ENCODE results near the gene ZNF544.

Gene ZNF544

GRCh38 chr19:58228585-58229254 is at the start of gene ZNF544:
TSS of gene ZNF544 (plus strand) at chr19:58228914. CDS start at chr19:58244024, 15,110 bp downstream.
- DNase-seq (ENCODE audit: low read depth) = peak; percentile 28

GRCh38 chr19:58181902-58182576 is 46.7 kb upstream of the ZNF544 start:
- DNase-seq (ENCODE audit: low read depth) = peak; percentile 21

- DNase-seq (ENCODE audit: low read depth) = peak; percentile 69
Observed at GRCh38 chr19:58182577-58182988, 46.1 kb upstream of the ZNF544 start.

- peak; percentile 86 for DNase-seq (ENCODE audit: low read depth)
Observed at GRCh38 chr19:58182989-58183816, 45.5 kb upstream of the ZNF544 start, which contains the start of gene ZNF274. TSS of gene ZNF274 (plus strand) at chr19:58183061. CDS start at chr19:58183966, 905 bp downstream.

- DNase-seq (ENCODE audit: low read depth) = no peak
Observed at GRCh38 chr19:58183817-58184215, 44.9 kb upstream of the ZNF544 start.

GRCh38 chr19:58196901-58197616 is 31.7 kb upstream of the ZNF544 start:
- no peak for DNase-seq (ENCODE audit: low read depth)

GRCh38 chr19:58203814-58204475 is 24.8 kb upstream of the ZNF544 start:
- DNase-seq (ENCODE audit: low read depth) = no peak

- DNase-seq (ENCODE audit: low read depth) = no peak
Observed at GRCh38 chr19:58204566-58204965, 24.1 kb upstream of the ZNF544 start.

- no peak for DNase-seq (ENCODE audit: low read depth)
Observed at GRCh38 chr19:58209577-58209976, 19.1 kb upstream of the ZNF544 start.

- no peak for DNase-seq (ENCODE audit: low read depth)
Observed at GRCh38 chr19:58212336-58213074, 16.2 kb upstream of the ZNF544 start.

GRCh38 chr19:58213075-58213369 is 15.7 kb upstream of the ZNF544 start:
- DNase-seq (ENCODE audit: low read depth) = no peak

- no peak for DNase-seq (ENCODE audit: low read depth)
Observed at GRCh38 chr19:58217069-58217481, 11.6 kb upstream of the ZNF544 start.

GRCh38 chr19:58217607-58218391 is 10.9 kb upstream of the ZNF544 start:
- no peak for DNase-seq (ENCODE audit: low read depth)

- peak; percentile 12 for DNase-seq (ENCODE audit: low read depth)
Observed at GRCh38 chr19:58218899-58219298, 9.8 kb upstream of the ZNF544 start.

GRCh38 chr19:58227964-58228584 is 640 bp upstream of the ZNF544 start:
- DNase-seq (ENCODE audit: low read depth) = no peak

GRCh38 chr19:58229255-58229639 is 533 bp downstream of the ZNF544 start:
- DNase-seq (ENCODE audit: low read depth) = no peak

- no peak for DNase-seq (ENCODE audit: low read depth)
Observed at GRCh38 chr19:58237324-58237723, 8.6 kb downstream of the ZNF544 start.

- no peak for DNase-seq (ENCODE audit: low read depth)
Observed at GRCh38 chr19:58243351-58243750, 14.6 kb downstream of the ZNF544 start.

- DNase-seq (ENCODE audit: low read depth) = no peak
Observed at GRCh38 chr19:58248886-58249285, 20.2 kb downstream of the ZNF544 start.
